ENCODE results near the gene ZNF445. TPM values are rescaled to one million over a fixed set of nuclear protein-coding genes. Genes with fewer than 3 reads are reported as not detected.
"Not testable (repeated sequence)": the region's sequence is repeated elsewhere in the genome, so short reads cannot be mapped to it uniquely, and the experiment has no call there.

ZNF445 gene
- total RNA-seq, 4 donors from 2014 or later = 5.4 to 17.3 (median 10.5) TPM

GRCh38 chr3:44402548-44402947, 74.9 kb downstream of the ZNF445 start:
- Histone ChIP-seq H3K27ac (no peak overlapping the region), H3K4me3 (no peak overlapping the region), H3K36me3 (peaks cover 0 to 7% (median 0%) of the 10 kb centered on the region in 3 donors), H3K4me1 (no peaks in the 10 kb centered on the region), H3K9me3 (no peaks in the 10 kb centered on the region), H3K27me3 (no peaks in the 10 kb centered on the region)
- DNase-seq = no peak
- TF ChIP-seq POLR2A (IDR thresholded peaks at IDR 0.05) = no peak
- TF ChIP-seq CTCF (IDR thresholded peaks at IDR 0.05) = no peak

- no peak overlapping the region for H3K4me3 ChIP-seq
- TF ChIP-seq POLR2A (IDR thresholded peaks at IDR 0.05) = no peak
- TF ChIP-seq CTCF (IDR thresholded peaks at IDR 0.05) = no peak
- no peak overlapping the region for H3K27ac ChIP-seq
- no peaks in the 10 kb centered on the region for H3K9me3 ChIP-seq
- no peak for DNase-seq
- no peaks in the 10 kb centered on the region for H3K4me1 ChIP-seq
- no peaks in the 10 kb centered on the region for H3K27me3 ChIP-seq
- peaks cover 0 to 22% (median 0%) of the 10 kb centered on the region in 3 donors for H3K36me3 ChIP-seq
Measured at GRCh38 chr3:44400771-44401170, 76.7 kb downstream of the ZNF445 start.

GRCh38 chr3:44398853-44399252, 78.6 kb downstream of the ZNF445 start:
- no peak overlapping the region for H3K4me3 ChIP-seq
- H3K36me3 ChIP-seq = peaks cover 0 to 22% (median 0%) of the 10 kb centered on the region in 3 donors
- no peaks in the 10 kb centered on the region for H3K9me3 ChIP-seq
- no peaks in the 10 kb centered on the region for H3K27me3 ChIP-seq
- H3K4me1 ChIP-seq = no peaks in the 10 kb centered on the region
- TF ChIP-seq POLR2A (IDR thresholded peaks at IDR 0.05) = no peak
- DNase-seq = no peak
- no peak overlapping the region for H3K27ac ChIP-seq

- H3K27me3 ChIP-seq, H3K9me3 ChIP-seq, H3K27ac ChIP-seq, H3K4me3 ChIP-seq, DNase-seq, H3K4me1 ChIP-seq: not testable (repeated sequence)
- peaks cover 0 to 22% (median 0%) of the 10 kb centered on the region in 3 donors for H3K36me3 ChIP-seq
Measured at GRCh38 chr3:44398271-44398670, 79.2 kb downstream of the ZNF445 start.

- no peak overlapping the region for H3K27ac ChIP-seq
- no peak for DNase-seq
- no peaks in the 10 kb centered on the region for H3K9me3 ChIP-seq
- TF ChIP-seq POLR2A (IDR thresholded peaks at IDR 0.05) (no peak), CTCF (IDR thresholded peaks at IDR 0.05) (no peak)
- no peaks in the 10 kb centered on the region for H3K27me3 ChIP-seq
- peaks cover 0 to 22% (median 0%) of the 10 kb centered on the region in 3 donors for H3K36me3 ChIP-seq
- H3K4me3 ChIP-seq = no peak overlapping the region
- H3K4me1 ChIP-seq = no peaks in the 10 kb centered on the region
Measured at GRCh38 chr3:44396200-44397171, 81.0 kb downstream of the ZNF445 start.

GRCh38 chr3:44395714-44396113, 81.8 kb downstream of the ZNF445 start:
- DNase-seq = no peak
- Histone ChIP-seq H3K4me1 (no peaks in the 10 kb centered on the region), H3K4me3 (no peak overlapping the region), H3K9me3 (no peaks in the 10 kb centered on the region), H3K27ac (no peak overlapping the region), H3K36me3 (peaks cover 0 to 15% (median 0%) of the 10 kb centered on the region in 3 donors), H3K27me3 (no peaks in the 10 kb centered on the region)
- TF ChIP-seq POLR2A (IDR thresholded peaks at IDR 0.05) = no peak

GRCh38 chr3:44392489-44392888, 85.0 kb downstream of the ZNF445 start:
- no peak for DNase-seq
- no peak overlapping the region for H3K27ac ChIP-seq
- TF ChIP-seq CTCF (IDR thresholded peaks at IDR 0.05) (no peak), POLR2A (IDR thresholded peaks at IDR 0.05) (no peak)
- no peaks in the 10 kb centered on the region for H3K9me3 ChIP-seq
- H3K36me3 ChIP-seq = peaks cover 0 to 14% (median 0%) of the 10 kb centered on the region in 3 donors
- H3K4me1 ChIP-seq = no peaks in the 10 kb centered on the region
- H3K4me3 ChIP-seq = no peak overlapping the region
- no peaks in the 10 kb centered on the region for H3K27me3 ChIP-seq

Measured in Peyer's patch (tissue), 4 donors.